Endothelial cell of umbilical vein (primary cell): ENCODE measurements around the gene C8A. TPM values are rescaled to one million over a fixed set of nuclear protein-coding genes. Genes with fewer than 3 reads are reported as not detected.

Source experiments
- BruUV-seq: library from RNA; stranded (reverse); fragments of 400-500 nt; replicated peaks from 2 replicates; lab custom pipeline; 2021; lab: Mats Ljungman, UMichigan
- CTCF ChIA-PET: fragments of 300-600, 350-600 bp; sonication (Branson Sonifier 250); formaldehyde crosslinking; loops from one replicate; lab custom pipeline; 2021; ENCODE audit warnings: antibody characterized with exemption, inconsistent platforms; lab: Charles Lee
- POLR2A ChIA-PET: fragments of 300-600, 350-600 bp; sonication (Branson Sonifier 250); formaldehyde crosslinking; loops from one replicate; lab custom pipeline; 2021; ENCODE audit warnings: antibody characterized with exemption, inconsistent platforms; lab: Charles Lee
- DNase-seq: peaks from one replicate; pipeline ENCODE4 v3.0.0-alpha.2; 2011; ENCODE audit warnings: low read depth, low spot score
- FAIRE-seq: peaks from 2 replicates; lab custom pipeline; 2011; peaks lifted over from hg19 to GRCh38; lab: Jason Lieb, UNC
- H2AFZ ChIP-seq: 2 replicates; pipeline ENCODE4 v1.6.0; 2012; ENCODE audit warnings: low read depth, low read length, control low read depth, inconsistent platforms
- H3K27ac ChIP-seq: 2 replicates; pipeline ENCODE4 v1.5.1; 2011; ENCODE audit warnings: low read depth, mild to moderate bottlenecking, control low read depth, low read length, moderate library complexity; ENCODE audit not compliant: insufficient read depth
- H3K27me3 ChIP-seq, 2 experiments: 2 replicates each; pipeline versions ENCODE4 v1.6.0 to v1.6.1; 2011; ENCODE audit warnings: low read length in 2 of 2, mixed read lengths in 1 of 2; ENCODE audit not compliant: control insufficient read depth in 2 of 2, insufficient read depth in 2 of 2
- H3K36me3 ChIP-seq, 2 experiments: 2 replicates in 1 of 2; 3 replicates in 1 of 2; pipeline ENCODE4 v1.5.1; 2011; ENCODE audit warnings: low read length in 2 of 2, mild to moderate bottlenecking in 1 of 2, moderate library complexity in 1 of 2; ENCODE audit not compliant: control insufficient read depth in 2 of 2, insufficient read depth in 2 of 2; ENCODE audit errors: extremely low read depth in 1 of 2
- H3K4me1 ChIP-seq: 3 replicates; pipeline ENCODE4 v1.5.1; 2011; ENCODE audit warnings: mild to moderate bottlenecking, low read length; ENCODE audit not compliant: control insufficient read depth, insufficient read depth; ENCODE audit errors: extremely low read depth
- H3K4me2 ChIP-seq: 2 replicates; pipeline ENCODE4 v1.6.1; 2011; ENCODE audit warnings: low read length, control low read depth, mixed read lengths; ENCODE audit not compliant: insufficient read depth
- H3K4me3 ChIP-seq, 3 experiments: fragments of 200-600 bp in 1 of 3; sonication (generic), shearing (Covaris generic) in 1 of 3; replicated peaks in 1 of 3; 2 replicates each; pipeline ENCODE4 v1.5.1; 2011 to 2016; ENCODE audit warnings: control low read depth in 3 of 3, low read length in 3 of 3, mild to moderate bottlenecking in 2 of 3, inconsistent platforms in 1 of 3, low read depth in 1 of 3, moderate library complexity in 1 of 3; ENCODE audit not compliant: insufficient read depth in 1 of 3
- H3K79me2 ChIP-seq: 2 replicates; pipeline ENCODE4 v1.6.0; 2012; ENCODE audit warnings: low read length, inconsistent platforms; ENCODE audit not compliant: control insufficient read depth, insufficient read depth
- H3K9ac ChIP-seq: replicated peaks from 2 replicates; pipeline ENCODE3; 2011; ENCODE audit warnings: low read length, control low read depth; ENCODE audit not compliant: insufficient read depth; ENCODE audit errors: extremely low read depth
- H3K9me1 ChIP-seq: replicated peaks from 3 replicates; pipeline ENCODE4 v1.6.0; 2011; ENCODE audit warnings: mild to moderate bottlenecking, low read length; ENCODE audit not compliant: control insufficient read depth, insufficient read depth; ENCODE audit errors: extremely low read depth
- H3K9me3 ChIP-seq: replicated peaks from 2 replicates; pipeline ENCODE4 v1.5.1; 2012; ENCODE audit warnings: low read length, inconsistent platforms; ENCODE audit not compliant: control insufficient read depth, insufficient read depth
- H4K20me1 ChIP-seq: replicated peaks from 2 replicates; pipeline ENCODE3; 2011; ENCODE audit warnings: mild to moderate bottlenecking, low read length; ENCODE audit not compliant: control insufficient read depth, insufficient read depth; ENCODE audit errors: extremely low read depth
- CTCF ChIP-seq, 2 donors: IDR thresholded peaks; 1 replicate in 1 of 2; 2 replicates in 1 of 2; pipeline ENCODE4 v1.5.1; 2011; ENCODE audit warnings: low read length in 2 of 2, mild to moderate bottlenecking in 2 of 2, moderate library complexity in 2 of 2, control low read depth in 1 of 2, inconsistent platforms in 1 of 2, low read depth in 1 of 2; ENCODE audit not compliant: insufficient read depth in 1 of 2; ENCODE audit errors: extremely low read depth in 1 of 2
- EZH2 ChIP-seq: IDR thresholded peaks from 2 replicates; pipeline ENCODE4 v1.6.1; 2012; ENCODE audit warnings: borderline replicate concordance, low read depth, mild to moderate bottlenecking, moderate library complexity, low read length, inconsistent platforms; ENCODE audit not compliant: severe bottlenecking
- FOS ChIP-seq: IDR thresholded peaks from 2 replicates; pipeline ENCODE4 v1.6.1; 2011; ENCODE audit warnings: mild to moderate bottlenecking, low read length, moderate library complexity, borderline replicate concordance; ENCODE audit not compliant: insufficient read depth
- GATA2 ChIP-seq: IDR thresholded peaks from 2 replicates; pipeline ENCODE4 v1.7.0; 2011; ENCODE audit warnings: low read depth, mild to moderate bottlenecking, moderate library complexity, mixed read lengths, low read length; ENCODE audit not compliant: insufficient read length, insufficient read depth
- JUN ChIP-seq: IDR thresholded peaks from 2 replicates; pipeline ENCODE4 v1.6.1; 2011; ENCODE audit warnings: borderline replicate concordance, low read depth; ENCODE audit not compliant: insufficient read length, insufficient read depth
- MAX ChIP-seq: IDR thresholded peaks from 2 replicates; pipeline ENCODE4 v1.6.1; 2011; ENCODE audit not compliant: insufficient read depth, insufficient read length
- MYC ChIP-seq: IDR thresholded peaks from one replicate; pipeline ENCODE4 v1.6.1; 2011; ENCODE audit warnings: mild to moderate bottlenecking, low read depth, low read length
- POLR2A ChIP-seq: IDR thresholded peaks from 2 replicates; pipeline ENCODE4 v1.6.1; 2012; ENCODE audit warnings: low read depth, mild to moderate bottlenecking, control low read depth, low read length
- POLR2AphosphoS5 ChIP-seq: IDR thresholded peaks from 2 replicates; pipeline ENCODE4 v1.6.1; 2012; ENCODE audit warnings: low read depth, mild to moderate bottlenecking, control low read depth, low read length, moderate library complexity; ENCODE audit not compliant: insufficient read depth
- dilution Hi-C: fragments of 300-500 bp; cut with MboI; formaldehyde crosslinking; loops from one replicate; pipeline ENCODE4 v1.15.0; 2019; ENCODE audit warnings: low sequenced_read_pairs; ENCODE audit not compliant: extremely low pct_ligation_motif_present
- intact Hi-C: fragments of 100-400 bp; cut with micrococcal nuclease; formaldehyde crosslinking; loops from one replicate; pipeline ENCODE4 v1.10.0; 2022
- polyA plus RNA-seq, 4 experiments: library from polyadenylated mRNA; depleted of rRNA in 3 of 4; stranded (reverse) in 3 of 4; unstranded in 1 of 4; fragments of >200 nt; gene quantifications; 2 replicates each; pipeline versions ENCODE4 v1.2.1 to v1.2.3, GENCODE V29; 2011 to 2012; ENCODE audit warnings: missing spikeins in 1 of 4
- total RNA-seq: library from RNA; stranded (reverse); gene quantifications from 2 replicates; pipeline ENCODE4 v1.2.3, GENCODE V29; 2021

Gene C8A
- total and polyA plus RNA-seq, 2 donors (not counting 3 experiments of a cell fraction or from before 2014, with no cell fraction given), result not detected

- H3K9me1 ChIP-seq, result no peaks in the 10 kb centered on the region
- CTCF ChIA-PET, result no interaction called here
- no peaks in the 10 kb centered on the region for H4K20me1 ChIP-seq
- TF ChIP-seq JUN (no peak), POLR2A (no peak), MYC (no peak), FOS (no peak), MAX (no peak), CTCF (IDR thresholded peaks at IDR 0.05; ENCODE audit: extremely low read depth in 1 of 2, insufficient read depth in 1 of 2, low read depth in 1 of 2, low read length in 2 of 2) (no peak), POLR2AphosphoS5 (no peak), GATA2 (no peak), EZH2 (no peak)
- no peak overlapping the region for H2AFZ ChIP-seq
- H3K9ac ChIP-seq, result no peak overlapping the region
- no peaks in the 10 kb centered on the region for H3K9me3 ChIP-seq
- intact Hi-C loops (no loop called here), dilution Hi-C loops (no loop called here)
- no peak for FAIRE-seq
- H3K79me2 ChIP-seq, result no peaks in the 10 kb centered on the region
- H3K4me1 ChIP-seq, result no peaks in the 10 kb centered on the region
- H3K4me2 ChIP-seq, result no peak overlapping the region
- no peaks in the 10 kb centered on the region for H3K36me3 ChIP-seq
- no peak overlapping the region for H3K27ac ChIP-seq
- POLR2A ChIA-PET, result no interaction called here
- no peak overlapping the region for H3K4me3 ChIP-seq
- no peak for DNase-seq
- no TSS peak for BruUV-seq
- no peaks in the 10 kb centered on the region for H3K27me3 ChIP-seq
These were observed 14.2 kb downstream of the C8A start for GRCh38 chr1:56868761-56869160.
